GM12878 (cell line): ENCODE data around the gene RBM19. TPM values are rescaled to one million over a fixed set of nuclear protein-coding genes. Genes with fewer than 3 reads are reported as not detected.

Source experiments
- ATAC-seq: fragments of 200-7000 bp; cut with Tn5 transposase; 3 replicates; pipeline ENCODE4 v1.9.1; 2020; ENCODE audit warnings: mild to moderate bottlenecking, moderate library complexity
- BruUV-seq: library from RNA; stranded (reverse); fragments of 400-500 nt; replicated peaks from 2 replicates; lab custom pipeline; 2021; lab: Mats Ljungman, UMichigan
- CTCF ChIA-PET: fragments of 300-600 bp; sonication (Branson Sonifier 250); formaldehyde crosslinking; extraction: SDS; loops from one replicate; lab custom pipeline; 2021; ENCODE audit warnings: inconsistent platforms; lab: Yijun Ruan, JAX
- POLR2A ChIA-PET: fragments of 350-600 bp; formaldehyde crosslinking; extraction: SDS; loops from one replicate; lab custom pipeline; 2021; ENCODE audit warnings: inconsistent platforms; lab: Charles Lee
- RAD21 ChIA-PET: fragments of 300-600 bp; sonication (Branson Sonifier 250); formaldehyde crosslinking; loops from one replicate; lab custom pipeline; 2023; ENCODE audit warnings: antibody characterized with exemption; ENCODE audit not compliant: unreplicated experiment; lab: Charles Lee
- SMC1A ChIA-PET: fragments of 300-600 bp; sonication (Branson Sonifier 250); formaldehyde crosslinking; loops from one replicate; lab custom pipeline; 2023; ENCODE audit not compliant: unreplicated experiment, uncharacterized antibody; lab: Charles Lee
- DNase-seq: peaks from one replicate; pipeline ENCODE4 v3.0.0-alpha.2; 2011; ENCODE audit warnings: low read depth, low spot score
- FAIRE-seq: peaks from 3 replicates; lab custom pipeline; 2011; peaks lifted over from hg19 to GRCh38; lab: Jason Lieb, UNC
- H2AFZ ChIP-seq: 2 replicates; pipeline ENCODE4 v1.6.0; 2011; ENCODE audit warnings: low read depth, low read length, control low read depth; ENCODE audit not compliant: control insufficient read depth
- H3K27ac ChIP-seq: 2 replicates; pipeline ENCODE4 v1.5.1; 2011; ENCODE audit warnings: control low read depth; ENCODE audit not compliant: control insufficient read depth, insufficient read depth
- H3K27me3 ChIP-seq, 2 experiments: replicated peaks in 1 of 2; 2 replicates each; pipeline versions ENCODE4 v1.6.0 to v1.6.1; 2011; ENCODE audit warnings: low read length in 1 of 2; ENCODE audit not compliant: control insufficient read depth in 2 of 2, insufficient read depth in 2 of 2
- H3K36me3 ChIP-seq, 2 experiments: 2 replicates each; pipeline ENCODE4 v1.5.1; 2011; ENCODE audit warnings: low read length in 1 of 2; ENCODE audit not compliant: control insufficient read depth in 2 of 2, insufficient read depth in 2 of 2
- H3K4me1 ChIP-seq: 2 replicates; pipeline ENCODE4 v1.6.1; 2011; ENCODE audit warnings: mild to moderate bottlenecking, low read length, moderate library complexity, mixed read lengths; ENCODE audit not compliant: control insufficient read depth, insufficient read depth
- H3K4me2 ChIP-seq: 2 replicates; pipeline ENCODE4 v1.6.0; 2011; ENCODE audit warnings: control low read depth; ENCODE audit not compliant: control insufficient read depth, insufficient read depth
- H3K4me3 ChIP-seq: fragments of 200-600 bp; sonication (generic); 2 replicates; pipeline ENCODE4 v1.5.1; 2016
- H3K79me2 ChIP-seq: 2 replicates; pipeline ENCODE4 v1.6.0; 2011; ENCODE audit warnings: low read length; ENCODE audit not compliant: control insufficient read depth, insufficient read depth
- H3K9ac ChIP-seq: 2 replicates; pipeline ENCODE4 v1.8.0; 2011; ENCODE audit warnings: low read length, control low read depth, mixed read lengths; ENCODE audit not compliant: control insufficient read depth, insufficient read depth
- H3K9me3 ChIP-seq: replicated peaks from 3 replicates; pipeline ENCODE4 v1.5.1; 2011; ENCODE audit warnings: mild to moderate bottlenecking, low read length; ENCODE audit not compliant: control insufficient read depth, insufficient read depth
- H4K20me1 ChIP-seq: 2 replicates; pipeline ENCODE4 v1.6.0; 2011; ENCODE audit not compliant: control insufficient read depth, insufficient read depth
- CEBPZ ChIP-seq: fragments of 150-350 bp; IDR thresholded peaks from 2 replicates; pipeline ENCODE4 v1.6.1; 2016; ENCODE audit warnings: low read depth, low read length
- E2F4 ChIP-seq: IDR thresholded peaks from 2 replicates; pipeline ENCODE4 v1.6.1; 2012; ENCODE audit warnings: low read depth, low read length, improper control_type of control experiment
- E4F1 ChIP-seq: fragments of 450-650 bp; IDR thresholded peaks from 2 replicates; pipeline ENCODE4 v1.6.1; 2018; ENCODE audit warnings: borderline replicate concordance, mild to moderate bottlenecking; ENCODE audit not compliant: partially characterized antibody
- ETV6 ChIP-seq, 2 experiments: fragments of 450-650 bp in 1 of 2; IDR thresholded peaks in 1 of 2; conservative IDR thresholded peaks in 1 of 2; 2 replicates each; pipeline ENCODE4 v1.6.1; 2014; ENCODE audit warnings: antibody characterized with exemption in 1 of 2, borderline replicate concordance in 1 of 2, low read depth in 1 of 2, mild to moderate bottlenecking in 1 of 2, moderate library complexity in 1 of 2
- MTA3 ChIP-seq: IDR thresholded peaks from 2 replicates; pipeline ENCODE4 v1.6.1; 2012; ENCODE audit warnings: low read length, inconsistent platforms, borderline replicate concordance
- TBL1XR1 ChIP-seq: IDR thresholded peaks from 2 replicates; pipeline ENCODE4 v1.6.1; 2012; ENCODE audit warnings: low read depth, low read length, improper control_type of control experiment
- WGBS: methylation state at CpG from one replicate; pipeline ENCODE4 v1.1.6; 2016; ENCODE audit warnings: low lambda C conversion rate; ENCODE audit not compliant: insufficient replicate concordance, insufficient coverage; ENCODE audit errors: missing lambda C conversion rate; 5-methylcytosine and 5-hydroxymethylcytosine counted together
- in situ Hi-C: fragments of 300-500 bp; cut with MboI; formaldehyde crosslinking; loops from 9 replicates; pipeline ENCODE4 v1.14.3; 2018; ENCODE audit warnings: mixed read lengths
- intact Hi-C: fragments of 100-400 bp; cut with micrococcal nuclease; formaldehyde crosslinking; loops from one replicate; pipeline ENCODE4 v1.14.2; 2022; ENCODE audit not compliant: unreplicated experiment
- polyA plus RNA-seq, 11 experiments: library from polyadenylated mRNA; depleted of rRNA in 4 of 11; unstranded in 6 of 11; stranded (reverse) in 5 of 11; fragments of >200 nt; fragmentation: Nextera tagmentation in 4 of 11; fragmentation: Illumina TruSeq in 1 of 11; extraction: Ambion mirVana in 4 of 11; extraction: Trizol in 1 of 11; gene quantifications; 1 replicate in 1 of 11; 2 replicates in 10 of 11; pipeline versions ENCODE4 v1.2.1 to v1.2.3, GENCODE V29; 2011 to 2016; ENCODE audit warnings: inconsistent platforms in 2 of 11, missing spikeins in 2 of 11, low read depth in 1 of 11
- total RNA-seq, 4 experiments: library from RNA; depleted of rRNA in 3 of 4; stranded (reverse); fragments of >200 nt in 3 of 4; fragmentation: Illumina TruSeq in 1 of 4; extraction: Trizol in 1 of 4; gene quantifications; 2 replicates each; pipeline versions ENCODE4 v1.2.1 to v1.2.3, GENCODE V29; 2013 to 2021

The RBM19 gene
- total and polyA plus RNA-seq, 10 of the 15 experiments (the other 5 are each of a cell fraction or from before 2014, with no cell fraction given), result 4.2 to 42.9 (median 28.4) TPM

- TF ChIP-seq E4F1 (no peak), MTA3 (no peak), ETV6 (conservative IDR thresholded peaks at IDR 0.05 in 1 of 2, IDR thresholded peaks at IDR 0.05 in 1 of 2; ENCODE audit: borderline replicate concordance in 1 of 2, low read depth in 1 of 2) (no peak), E2F4 (no peak), TBL1XR1 (no peak)
- TF ChIP-seq, all 136 proteins: peak for 0
Observed at GRCh38 chr12:113855998-113856397, 110.1 kb downstream of the RBM19 start (continued).

GRCh38 chr12:113854385-113855142 lies 111.6 kb downstream of the RBM19 start:
- ChIA-PET RAD21 (no interaction called here), CTCF (interaction anchor here (0.7 kb wide), 1 partner anchor 367 kb away, joined by 3 read pairs; no protein-coding TSS in a partner anchor), POLR2A (no interaction called here), SMC1A (no interaction called here)
- Histone ChIP-seq H3K4me3 (no peak overlapping the region), H3K27ac (no peak overlapping the region), H3K79me2 (no peaks in the 10 kb centered on the region), H2AFZ (no peak overlapping the region), H3K4me2 (no peak overlapping the region), H3K9me3 (no peaks in the 10 kb centered on the region), H3K27me3 (no peaks in the 10 kb centered on the region), H3K9ac (no peak overlapping the region), H4K20me1 (no peaks in the 10 kb centered on the region), H3K36me3 (peaks cover 0 to 10% of the 10 kb centered on the region in 2 experiments; a peak in 3 of 4 replicates), H3K4me1 (no peaks in the 10 kb centered on the region)
- no peak for FAIRE-seq
- 94% methylated on average over 17 of the region's 17 CpGs for WGBS
- intact Hi-C loops, result no loop called here
- no peak for TF ChIP-seq CEBPZ
- DNase-seq, result no peak
- in situ Hi-C loops, result no loop called here
- no TSS peak for BruUV-seq
- ATAC-seq, result no peak
